Measurements from ENCODE around the gene ATR. TPM values are rescaled to one million over a fixed set of nuclear protein-coding genes. Genes with fewer than 3 reads are reported as not detected.
"Not testable (repeated sequence)": the region's sequence is repeated elsewhere in the genome, so short reads cannot be mapped to it uniquely, and the experiment has no call there.

ATR gene
- total RNA-seq, 1 experiment from 2014 or later = 24.7 TPM

- DNase-seq (ENCODE audit: low read depth, low spot score); ATAC-seq; H3K9me2 ChIP-seq (ENCODE audit: insufficient read depth); H2AFZ ChIP-seq (ENCODE audit: low read depth, low read length, poor library complexity, severe bottlenecking); intact Hi-C loops (cut with micrococcal nuclease); CTCF ChIA-PET; H3K9ac ChIP-seq (ENCODE audit: low read length); H3K4me2 ChIP-seq (ENCODE audit: low read length); H3K4me3 ChIP-seq (replicated peaks in 1 of 2; ENCODE audit: low read depth in 1 of 2, low read length in 2 of 2); H3K9me3 ChIP-seq (ENCODE audit: control insufficient read depth in 1 of 2, insufficient read depth in 1 of 2, low read depth in 1 of 2, low read length in 2 of 2); H3K36me3 ChIP-seq (ENCODE audit: control insufficient read depth in 1 of 2, insufficient read depth in 2 of 2, low read length in 2 of 2); RAD21 ChIA-PET (ENCODE audit: low non-redundant PET in 1 of 2, low total read pairs in 2 of 2, uncharacterized antibody in 2 of 2, unreplicated experiment in 2 of 2); POLR2A ChIA-PET; H3K27ac ChIP-seq (ENCODE audit: low read depth, low read length); H3K4me1 ChIP-seq (ENCODE audit: control insufficient read depth in 1 of 2, insufficient read depth in 2 of 2, low read length in 2 of 2); BruUV-seq (replicated peaks); H3K27me3 ChIP-seq (ENCODE audit: insufficient read depth, low read length); H4K20me1 ChIP-seq (ENCODE audit: insufficient read depth): not testable (repeated sequence)
- H3K79me2 ChIP-seq (ENCODE audit: insufficient read depth, low read length) = peaks cover 51% of the 10 kb centered on the region
Observed at GRCh38 chr3:142569422-142569821, 9.1 kb downstream of the ATR start.

GRCh38 chr3:142568393-142569017 lies 10.0 kb downstream of the ATR start:
- H4K20me1 ChIP-seq (ENCODE audit: insufficient read depth) = no peaks in the 10 kb centered on the region
- no peaks in the 10 kb centered on the region for H3K9me2 ChIP-seq (ENCODE audit: insufficient read depth)
- ATAC-seq = peak; percentile 71
- peaks cover 0 to 10% of the 10 kb centered on the region in 2 experiments; a peak in 2 of 4 replicates for H3K36me3 ChIP-seq (ENCODE audit: control insufficient read depth in 1 of 2, insufficient read depth in 2 of 2, low read length in 2 of 2)
- POLR2A ChIA-PET = no interaction called here
- H3K4me1 ChIP-seq (ENCODE audit: control insufficient read depth in 1 of 2, insufficient read depth in 2 of 2, low read length in 2 of 2) = no peaks in the 10 kb centered on the region
- H3K27ac ChIP-seq (ENCODE audit: low read depth, low read length) = no peak overlapping the region
- no peak overlapping the region for H2AFZ ChIP-seq (ENCODE audit: low read depth, low read length, poor library complexity, severe bottlenecking)
- H3K9ac ChIP-seq (ENCODE audit: low read length) = no peak overlapping the region
- no TSS peak for BruUV-seq (replicated peaks)
- DNase-seq (ENCODE audit: low read depth, low spot score) = no peak
- H3K4me2 ChIP-seq (ENCODE audit: low read length) = no peak overlapping the region
- intact Hi-C loops (cut with micrococcal nuclease) = no loop called here
- H3K9me3 ChIP-seq (ENCODE audit: control insufficient read depth in 1 of 2, insufficient read depth in 1 of 2, low read depth in 1 of 2, low read length in 2 of 2) = no peaks in the 10 kb centered on the region
- no peak for TF ChIP-seq JUND (IDR thresholded peaks at IDR 0.05)
- no peak for TF ChIP-seq ELF1 (IDR thresholded peaks at IDR 0.05; ENCODE audit: borderline replicate concordance, low read depth)
- no peak for TF ChIP-seq SRF (IDR thresholded peaks at IDR 0.05; ENCODE audit: low read depth)
- TF ChIP-seq, protein P1, sequence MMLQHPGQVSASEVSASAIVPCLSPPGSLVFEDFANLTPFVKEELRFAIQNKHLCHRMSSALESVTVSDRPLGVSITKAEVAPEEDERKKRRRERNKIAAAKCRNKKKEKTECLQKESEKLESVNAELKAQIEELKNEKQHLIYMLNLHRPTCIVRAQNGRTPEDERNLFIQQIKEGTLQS (IDR thresholded peaks at IDR 0.05) = no peak
- TF ChIP-seq ZFX (IDR thresholded peaks at IDR 0.05) = no peak
- CTCF ChIA-PET = no interaction called here
- RAD21 ChIA-PET (ENCODE audit: low non-redundant PET in 1 of 2, low total read pairs in 2 of 2, uncharacterized antibody in 2 of 2, unreplicated experiment in 2 of 2) = no interaction called here
- H3K27me3 ChIP-seq (ENCODE audit: insufficient read depth, low read length) = no peaks in the 10 kb centered on the region
- peaks cover 42% of the 10 kb centered on the region for H3K79me2 ChIP-seq (ENCODE audit: insufficient read depth, low read length)
- H3K4me3 ChIP-seq (replicated peaks in 1 of 2; ENCODE audit: low read depth in 1 of 2, low read length in 2 of 2) = no peak overlapping the region

Measured in HCT116 (cell line).